Measurements from ENCODE around the gene SYN1.
A peak's percentile ranks its signal among the peaks of the same experiment; 100 is the strongest.
"Not testable (repeated sequence)": the region's sequence is repeated elsewhere in the genome, so short reads cannot be mapped to it uniquely, and the experiment has no call there.

The SYN1 gene

DNA sequence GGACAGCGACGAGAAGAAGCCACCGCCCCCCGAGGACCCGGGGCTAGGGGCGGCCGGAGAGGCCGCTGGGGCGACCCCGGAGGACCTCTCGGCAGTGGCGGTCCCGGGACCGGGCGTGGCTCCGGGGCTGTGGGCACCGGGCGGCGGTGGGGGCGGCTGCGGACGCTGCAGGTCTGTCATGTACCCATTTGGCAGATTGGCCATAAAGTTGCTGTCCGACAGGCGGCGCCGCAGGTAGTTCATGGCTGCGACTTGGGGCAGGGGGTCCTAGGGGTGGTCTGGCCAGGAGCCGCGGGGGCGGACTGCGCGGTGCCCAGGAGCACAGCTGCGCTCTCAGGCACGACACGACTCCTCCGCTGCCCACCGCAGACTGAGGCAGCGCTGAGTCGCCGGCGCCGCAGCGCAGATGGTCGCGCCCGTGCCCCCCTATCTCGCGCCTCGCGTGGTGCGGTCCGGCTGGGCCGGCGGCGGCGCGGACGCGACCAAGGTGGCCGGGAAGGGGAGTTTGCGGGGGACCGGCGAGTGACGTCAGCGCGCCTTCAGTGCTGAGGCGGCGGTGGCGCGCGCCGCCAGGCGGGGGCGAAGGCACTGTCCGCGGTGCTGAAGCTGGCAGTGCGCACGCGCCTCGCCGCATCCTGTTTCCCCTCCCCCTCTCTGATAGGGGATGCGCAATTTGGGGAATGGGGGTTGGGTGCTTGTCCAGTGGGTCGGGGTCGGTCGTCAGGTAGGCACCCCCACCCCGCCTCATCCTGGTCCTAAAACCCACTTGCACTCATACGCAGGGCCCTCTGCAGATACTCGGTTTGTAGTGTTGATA lies at the start of gene SYN1:
SYN1 (minus strand) TSS at position 372 of the 817 bp plus-strand sequence; CDS start at position 243, 129 bp downstream.
- no peak for DNase-seq (ENCODE audit: low read depth)
- TF ChIP-seq, protein P1, sequence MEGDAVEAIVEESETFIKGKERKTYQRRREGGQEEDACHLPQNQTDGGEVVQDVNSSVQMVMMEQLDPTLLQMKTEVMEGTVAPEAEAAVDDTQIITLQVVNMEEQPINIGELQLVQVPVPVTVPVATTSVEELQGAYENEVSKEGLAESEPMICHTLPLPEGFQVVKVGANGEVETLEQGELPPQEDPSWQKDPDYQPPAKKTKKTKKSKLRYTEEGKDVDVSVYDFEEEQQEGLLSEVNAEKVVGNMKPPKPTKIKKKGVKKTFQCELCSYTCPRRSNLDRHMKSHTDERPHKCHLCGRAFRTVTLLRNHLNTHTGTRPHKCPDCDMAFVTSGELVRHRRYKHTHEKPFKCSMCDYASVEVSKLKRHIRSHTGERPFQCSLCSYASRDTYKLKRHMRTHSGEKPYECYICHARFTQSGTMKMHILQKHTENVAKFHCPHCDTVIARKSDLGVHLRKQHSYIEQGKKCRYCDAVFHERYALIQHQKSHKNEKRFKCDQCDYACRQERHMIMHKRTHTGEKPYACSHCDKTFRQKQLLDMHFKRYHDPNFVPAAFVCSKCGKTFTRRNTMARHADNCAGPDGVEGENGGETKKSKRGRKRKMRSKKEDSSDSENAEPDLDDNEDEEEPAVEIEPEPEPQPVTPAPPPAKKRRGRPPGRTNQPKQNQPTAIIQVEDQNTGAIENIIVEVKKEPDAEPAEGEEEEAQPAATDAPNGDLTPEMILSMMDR (IDR thresholded peaks at IDR 0.05; ENCODE audit: low read depth, low read length, missing control alignments), result peak; percentile 12
- H3K4me3 ChIP-seq (ENCODE audit: low read depth, low read length), result peak within 1 kb of the TSS; percentile 42

DNA sequence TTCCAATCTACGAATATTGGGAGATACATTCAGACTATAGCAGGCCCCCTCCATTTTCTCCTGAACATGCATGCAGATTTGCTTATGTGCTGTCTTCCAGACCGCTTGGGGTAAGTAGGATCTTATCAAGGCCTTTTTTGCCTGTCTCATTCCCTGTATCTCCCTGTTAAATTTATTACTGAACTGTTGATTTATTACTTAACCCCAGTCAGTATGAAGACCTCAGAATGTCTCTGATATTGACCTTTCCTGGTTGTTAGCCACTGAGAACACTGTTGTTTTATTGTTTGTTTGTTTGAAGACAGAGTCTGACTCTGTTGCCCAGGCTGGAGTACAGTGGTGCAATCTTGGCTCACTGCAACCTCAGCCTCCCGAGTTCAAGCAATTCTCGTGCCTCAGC lies 46.1 kb upstream of the SYN1 start:
- not testable (repeated sequence) for DNase-seq (ENCODE audit: low read depth); H3K4me3 ChIP-seq (ENCODE audit: low read depth, low read length)

DNA sequence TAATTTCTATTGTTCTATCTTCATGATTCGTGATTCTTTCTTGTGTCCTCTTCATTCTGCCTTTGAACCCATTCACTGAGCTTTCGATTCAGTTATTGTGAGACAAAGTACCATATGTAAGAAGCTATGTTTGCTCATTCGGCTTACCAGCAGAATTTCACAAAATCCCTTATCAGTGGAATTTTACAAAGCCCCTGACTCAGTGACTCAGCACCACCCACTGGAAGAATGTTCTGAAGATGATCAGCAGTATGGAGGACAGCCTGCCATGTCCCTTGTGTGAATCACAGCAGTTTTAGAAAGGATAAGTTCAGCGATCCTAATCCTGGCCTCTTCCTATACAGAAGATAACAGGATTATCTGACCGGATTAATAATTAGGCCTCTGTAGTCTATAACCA lies 45.1 kb upstream of the SYN1 start:
- H3K4me3 ChIP-seq (ENCODE audit: low read depth, low read length), result no peak overlapping the region
- TF ChIP-seq, protein P1 (IDR thresholded peaks at IDR 0.05; ENCODE audit: low read depth, low read length, missing control alignments), result no peak
- no peak for DNase-seq (ENCODE audit: low read depth)

DNA sequence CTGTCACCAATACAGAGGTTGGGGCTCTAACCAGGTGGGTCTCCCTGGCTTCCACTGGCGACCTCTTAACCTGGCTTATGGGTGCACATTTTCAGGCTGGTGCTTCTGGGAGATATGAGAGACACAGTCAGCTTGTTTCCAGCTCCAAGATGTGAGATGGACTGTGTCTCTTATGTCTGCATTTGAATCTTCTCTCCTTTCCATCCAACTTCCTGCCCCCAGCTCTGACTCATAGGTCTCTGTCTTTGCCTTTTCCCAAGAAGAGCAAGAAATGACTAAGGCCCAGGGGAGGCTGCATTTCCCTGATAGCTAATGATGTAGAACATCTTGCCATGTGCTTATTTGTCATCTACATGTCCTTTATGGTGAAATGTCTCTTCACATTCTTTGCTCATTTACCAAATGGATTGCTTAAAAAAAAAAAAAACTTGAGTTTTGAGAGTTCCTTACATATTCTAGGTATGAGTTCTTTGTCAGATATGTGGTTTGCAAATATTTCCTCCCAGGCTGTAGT lies 42.5 kb upstream of the SYN1 start:
- H3K4me3 ChIP-seq (ENCODE audit: low read depth, low read length), result no peak overlapping the region
- no peak for DNase-seq (ENCODE audit: low read depth)
- TF ChIP-seq, protein P1 (IDR thresholded peaks at IDR 0.05; ENCODE audit: low read depth, low read length, missing control alignments), result no peak

DNA sequence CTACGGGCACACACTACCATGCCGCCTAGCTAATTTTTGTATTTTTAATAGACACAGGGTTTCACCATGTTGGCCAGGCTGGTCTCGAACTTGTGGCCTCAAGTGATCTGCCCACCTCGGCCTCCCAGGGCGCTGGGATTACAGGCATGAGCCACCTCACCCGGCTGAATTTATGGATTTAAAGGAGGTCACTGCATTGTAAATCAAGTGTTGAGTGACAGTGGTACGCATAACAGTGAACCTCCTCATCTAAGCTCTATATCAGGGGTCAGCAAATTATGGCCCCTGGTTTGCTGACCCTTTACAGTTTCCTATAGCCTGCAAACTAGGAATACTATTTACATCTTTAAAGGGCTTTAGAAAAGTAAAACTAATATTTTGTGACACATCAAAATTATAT lies 41.9 kb upstream of the SYN1 start:
- no peak overlapping the region for H3K4me3 ChIP-seq (ENCODE audit: low read depth, low read length)
- DNase-seq (ENCODE audit: low read depth), result no peak
- TF ChIP-seq, protein P1 (IDR thresholded peaks at IDR 0.05; ENCODE audit: low read depth, low read length, missing control alignments), result no peak

DNA sequence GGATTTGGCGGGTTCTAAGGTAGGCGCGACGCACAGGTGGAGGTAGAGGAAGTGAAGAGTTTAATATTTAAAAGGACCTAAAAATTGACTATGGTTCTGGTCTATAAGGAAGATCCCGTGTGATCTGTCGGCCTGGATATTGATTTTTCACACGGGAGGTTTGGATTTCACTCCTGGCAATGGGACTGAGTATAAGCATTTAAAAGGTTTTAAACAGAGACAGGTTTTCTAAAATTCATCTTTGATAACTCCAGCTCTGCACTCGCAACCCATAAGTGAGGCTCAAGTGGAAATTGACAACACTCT lies 39.7 kb upstream of the SYN1 start:
- H3K4me3 ChIP-seq (ENCODE audit: low read depth, low read length), result peak overlapping the region; percentile 80
- no peak for DNase-seq (ENCODE audit: low read depth)
- TF ChIP-seq, protein P1 (IDR thresholded peaks at IDR 0.05; ENCODE audit: low read depth, low read length, missing control alignments), result no peak

DNA sequence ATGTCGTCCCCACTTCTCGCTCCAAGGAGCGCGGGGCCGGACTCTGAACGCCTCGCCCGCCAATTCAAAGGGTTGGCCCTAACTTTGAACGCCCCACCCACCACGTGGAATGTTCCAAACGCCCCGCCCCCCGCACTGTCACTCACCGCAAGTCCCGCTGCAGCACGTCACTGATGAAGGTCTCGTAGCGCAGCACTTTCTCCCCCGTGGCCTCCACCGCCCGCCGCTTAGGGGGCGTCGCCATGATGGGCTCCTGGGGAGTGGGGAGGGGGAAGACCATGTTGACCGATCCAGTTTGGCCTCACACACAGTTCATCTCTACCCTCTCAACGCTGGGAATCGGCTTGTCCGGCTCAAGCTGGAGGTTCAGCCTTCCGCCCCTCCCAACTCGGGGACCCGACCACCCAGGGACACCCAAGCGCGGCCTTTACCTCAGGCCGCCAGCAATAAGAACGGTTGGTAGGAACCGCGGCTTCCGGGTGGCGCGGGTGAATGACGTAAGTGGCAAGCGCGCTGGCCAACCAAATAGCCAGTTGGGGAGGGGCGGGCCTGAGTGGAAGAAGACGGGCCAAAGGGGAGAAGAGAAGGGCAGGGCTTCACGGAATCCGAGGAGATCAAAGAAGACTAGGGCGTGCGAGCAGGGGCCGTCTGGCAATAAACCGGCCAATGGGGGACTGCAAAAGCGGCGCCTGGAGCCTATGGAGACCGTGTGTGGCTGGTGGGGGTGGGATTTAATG lies 39.2 kb upstream of the SYN1 start, which contains the start of gene UXT:
UXT (minus strand) TSS at position 497 of the 737 bp plus-strand sequence; CDS start at position 244, 253 bp downstream.
- peak within 1 kb of the TSS; percentile 80 for H3K4me3 ChIP-seq (ENCODE audit: low read depth, low read length)
- TF ChIP-seq, protein P1 (IDR thresholded peaks at IDR 0.05; ENCODE audit: low read depth, low read length, missing control alignments), result no peak
- DNase-seq (ENCODE audit: low read depth), result peak; percentile 81

All from GM12864 (cell line).